Mucosa of descending colon (tissue), 3 donors: ENCODE results near the gene USF3. TPM values are rescaled to one million over a fixed set of nuclear protein-coding genes. Genes with fewer than 3 reads are reported as not detected.

ENCODE experiments used
- ATAC-seq: fragments of 200-7000 bp; cut with Tn5 transposase; one replicate; pipeline ENCODE4 v1.9.1; 2020; ENCODE audit warnings: mild to moderate bottlenecking, moderate library complexity
- DNase-seq, 3 donors: peaks; one replicate each; pipeline ENCODE4 v3.0.0-alpha.2; 2020
- H3K36me3 ChIP-seq: fragments of 200-600 bp; one replicate; pipeline ENCODE4 v1.8.0; 2021; ENCODE audit warnings: low read depth, mild to moderate bottlenecking
- H3K4me1 ChIP-seq: fragments of 200-600 bp; one replicate; pipeline ENCODE4 v1.8.0; 2021; ENCODE audit warnings: low read depth, mild to moderate bottlenecking
- H3K4me3 ChIP-seq: fragments of 200-600 bp; one replicate; pipeline ENCODE4 v1.8.0; 2021; ENCODE audit warnings: mild to moderate bottlenecking
- H3K9me3 ChIP-seq: fragments of 200-600 bp; one replicate; pipeline ENCODE4 v1.8.0; 2021; ENCODE audit warnings: mild to moderate bottlenecking
- intact Hi-C, 2 donors: fragments of 100-400 bp; cut with DNase I in 1 of 2; cut with micrococcal nuclease in 1 of 2; formaldehyde crosslinking; loops; one replicate each; pipeline versions ENCODE4 v1.11.0 to v1.11.1; 2022; cut with DNase I, micrococcal nuclease
- total RNA-seq, 3 donors: library from RNA; stranded (reverse); fragmentation: NEBNext Ultra II Directional in 2 of 3; extraction: Animal tissue kit (Norgen Biotek cat#: 25700) in 2 of 3; gene quantifications; one replicate each; pipeline versions ENCODE4 v1.2.1 to v1.2.4, GENCODE V29; 2021 to 2023
- TF ChIP-seq, protein P1 (sequence below): fragments of 200-600 bp; IDR thresholded peaks from one replicate; pipeline ENCODE4 v1.8.0; 2022; ENCODE audit warnings: antibody characterized with exemption, mild to moderate bottlenecking
- donor health status: DM: no; HTN: no; CAD: no; lungs with moderate emphysema.
- donor health status: DM: no; HTN: no; CAD: no.
- donor health status: DM: no; HTN: yes; CAD: no.

The USF3 gene
- total RNA-seq, 3 donors from 2014 or later: 24.5 to 31.4 (median 26.7) TPM

DNA sequence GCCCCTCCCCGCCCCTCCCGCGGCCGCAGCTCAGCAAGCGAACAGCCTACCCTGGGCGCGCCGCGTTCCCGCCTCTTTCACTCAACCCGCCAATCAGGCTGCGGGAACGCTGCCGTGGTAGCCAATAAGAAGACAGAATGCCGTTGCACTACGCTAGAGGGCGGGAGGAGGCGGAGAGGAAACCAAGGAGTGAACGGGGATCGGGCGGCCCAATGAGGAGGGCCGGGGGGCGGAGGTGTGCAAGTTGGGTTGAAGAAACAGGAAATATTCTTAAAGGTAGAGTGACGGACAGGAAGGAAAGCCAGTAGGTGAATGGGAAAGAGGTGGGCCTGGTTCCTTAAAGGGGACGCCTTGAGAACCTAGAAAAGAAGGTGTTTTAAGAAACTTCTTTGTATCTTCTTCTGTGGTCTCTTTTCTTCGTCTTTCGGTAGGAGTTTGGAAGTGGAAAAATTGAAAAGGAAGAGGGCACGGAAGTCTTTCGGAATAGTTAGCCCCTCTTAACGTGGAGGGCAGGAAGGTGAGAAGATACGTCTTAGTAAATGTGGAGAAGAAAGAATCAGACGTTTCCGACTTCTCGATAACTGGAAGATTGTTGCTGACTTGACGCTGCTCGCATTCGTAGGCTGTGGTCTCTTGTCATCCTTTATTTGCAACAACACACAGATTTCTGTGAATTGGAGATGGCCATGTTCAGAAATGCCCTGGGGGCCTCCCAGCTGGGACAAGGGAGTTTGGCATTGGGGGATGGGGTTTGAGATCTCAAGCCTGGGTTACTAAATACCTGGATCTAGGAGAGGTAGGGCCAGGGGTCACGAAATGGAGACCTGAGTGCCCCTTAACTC lies 437 bp upstream of the USF3 start:
- ATAC-seq: peak; percentile 93
- intact Hi-C loops: no loop called here
- Histone ChIP-seq H3K36me3 (no peaks in the 10 kb centered on the region), H3K4me1 (peaks cover 19% of the 10 kb centered on the region), H3K9me3 (no peaks in the 10 kb centered on the region), H3K4me3 (peak overlapping the region; percentile 95)
- TF ChIP-seq, protein P1, sequence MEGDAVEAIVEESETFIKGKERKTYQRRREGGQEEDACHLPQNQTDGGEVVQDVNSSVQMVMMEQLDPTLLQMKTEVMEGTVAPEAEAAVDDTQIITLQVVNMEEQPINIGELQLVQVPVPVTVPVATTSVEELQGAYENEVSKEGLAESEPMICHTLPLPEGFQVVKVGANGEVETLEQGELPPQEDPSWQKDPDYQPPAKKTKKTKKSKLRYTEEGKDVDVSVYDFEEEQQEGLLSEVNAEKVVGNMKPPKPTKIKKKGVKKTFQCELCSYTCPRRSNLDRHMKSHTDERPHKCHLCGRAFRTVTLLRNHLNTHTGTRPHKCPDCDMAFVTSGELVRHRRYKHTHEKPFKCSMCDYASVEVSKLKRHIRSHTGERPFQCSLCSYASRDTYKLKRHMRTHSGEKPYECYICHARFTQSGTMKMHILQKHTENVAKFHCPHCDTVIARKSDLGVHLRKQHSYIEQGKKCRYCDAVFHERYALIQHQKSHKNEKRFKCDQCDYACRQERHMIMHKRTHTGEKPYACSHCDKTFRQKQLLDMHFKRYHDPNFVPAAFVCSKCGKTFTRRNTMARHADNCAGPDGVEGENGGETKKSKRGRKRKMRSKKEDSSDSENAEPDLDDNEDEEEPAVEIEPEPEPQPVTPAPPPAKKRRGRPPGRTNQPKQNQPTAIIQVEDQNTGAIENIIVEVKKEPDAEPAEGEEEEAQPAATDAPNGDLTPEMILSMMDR: peak; percentile 43
- DNase-seq: peak; percentile 99 to 100 (median 99)

DNA sequence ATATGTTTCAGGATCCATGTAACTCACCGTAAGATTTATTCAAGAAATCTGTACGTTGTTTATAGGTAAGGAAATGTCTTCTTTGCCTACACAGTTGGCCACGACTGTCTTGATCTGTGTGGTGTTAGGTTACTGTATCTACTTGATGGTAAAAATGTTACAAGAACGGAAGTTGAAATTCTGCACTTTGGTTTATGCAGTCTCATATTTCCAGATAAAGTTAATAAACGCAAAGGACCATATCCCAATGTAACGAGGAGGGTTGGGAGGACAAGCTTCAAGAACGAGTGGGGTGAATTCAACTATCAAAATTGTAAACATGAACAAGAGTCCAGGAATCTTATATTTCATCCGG lies 1.0 kb downstream of the USF3 start:
- TF ChIP-seq, protein P1: no peak
- Histone ChIP-seq H3K4me1 (peaks cover 19% of the 10 kb centered on the region), H3K9me3 (no peaks in the 10 kb centered on the region), H3K36me3 (no peaks in the 10 kb centered on the region), H3K4me3 (peak overlapping the region; percentile 95)
- DNase-seq: peak in 1 of 3 donors; percentile 10
- no peak for ATAC-seq
- intact Hi-C loops: no loop called here

DNA sequence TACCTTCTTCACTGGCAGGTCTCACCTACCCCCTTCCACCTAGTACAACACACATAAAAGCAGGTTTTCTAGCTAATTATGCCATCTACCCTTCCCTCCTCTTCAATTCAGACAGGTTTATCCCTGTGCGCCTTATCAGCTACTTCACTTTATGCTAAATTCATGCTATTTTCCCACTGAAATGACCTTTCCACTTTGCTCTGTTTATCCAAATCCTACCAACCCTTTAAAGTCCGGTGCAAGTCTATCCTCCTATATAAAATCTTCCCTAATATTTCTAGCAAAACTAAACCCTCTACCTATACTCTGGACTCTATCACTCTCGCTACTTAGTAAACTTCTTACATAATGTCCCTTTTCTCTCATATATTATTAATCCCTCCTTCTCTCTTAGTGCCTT lies 6.0 kb downstream of the USF3 start:
- intact Hi-C loops: no loop called here
- no peak for DNase-seq
- ATAC-seq: no peak
- no peaks in the 10 kb centered on the region for H3K36me3 ChIP-seq
- H3K4me3 ChIP-seq: no peak overlapping the region
- H3K9me3 ChIP-seq: no peaks in the 10 kb centered on the region
- TF ChIP-seq, protein P1: no peak
- H3K4me1 ChIP-seq: peaks cover 7% of the 10 kb centered on the region

DNA sequence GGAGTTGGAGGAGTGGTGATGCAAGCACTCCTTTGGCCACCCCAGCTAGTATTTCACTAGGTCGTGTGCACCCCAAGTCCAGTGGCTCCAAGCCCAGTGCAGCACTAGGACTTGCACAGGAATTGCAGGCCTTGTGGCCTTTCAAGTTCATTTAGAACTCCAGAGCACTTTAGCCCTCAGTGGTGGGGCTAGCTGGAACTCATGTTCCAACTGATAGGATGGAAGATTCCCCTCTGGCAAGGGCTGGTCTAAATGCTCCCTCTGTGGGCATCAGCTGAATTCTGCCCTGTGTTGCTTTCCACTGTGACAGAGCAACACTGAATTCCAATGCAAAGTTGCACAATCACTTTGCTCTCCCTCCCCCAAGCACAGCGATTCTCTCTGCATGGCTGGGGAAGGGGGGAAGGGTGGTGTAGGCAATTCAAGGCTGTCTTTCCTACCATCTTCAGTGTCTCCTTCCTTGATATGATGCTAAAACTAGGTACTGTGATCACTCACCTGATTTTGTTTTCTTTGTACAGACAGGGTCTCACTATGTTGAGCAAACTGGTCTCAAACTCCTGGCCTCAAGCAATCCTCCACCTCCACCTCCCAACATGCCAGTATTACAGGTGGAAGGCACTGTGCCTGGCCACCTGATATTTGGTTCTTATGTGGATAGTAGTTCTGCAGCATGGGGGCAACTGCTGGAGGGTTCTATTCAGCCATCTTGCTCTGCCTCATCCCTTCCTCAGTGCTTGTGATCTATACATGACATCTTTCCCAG lies 10.3 kb downstream of the USF3 start:
- intact Hi-C loops: no loop called here
- DNase-seq (no peak), ATAC-seq (no peak)
- TF ChIP-seq, protein P1: no peak
- Histone ChIP-seq H3K4me3 (no peak overlapping the region), H3K9me3 (peaks cover 4% of the 10 kb centered on the region), H3K36me3 (no peaks in the 10 kb centered on the region), H3K4me1 (no peaks in the 10 kb centered on the region)

DNA sequence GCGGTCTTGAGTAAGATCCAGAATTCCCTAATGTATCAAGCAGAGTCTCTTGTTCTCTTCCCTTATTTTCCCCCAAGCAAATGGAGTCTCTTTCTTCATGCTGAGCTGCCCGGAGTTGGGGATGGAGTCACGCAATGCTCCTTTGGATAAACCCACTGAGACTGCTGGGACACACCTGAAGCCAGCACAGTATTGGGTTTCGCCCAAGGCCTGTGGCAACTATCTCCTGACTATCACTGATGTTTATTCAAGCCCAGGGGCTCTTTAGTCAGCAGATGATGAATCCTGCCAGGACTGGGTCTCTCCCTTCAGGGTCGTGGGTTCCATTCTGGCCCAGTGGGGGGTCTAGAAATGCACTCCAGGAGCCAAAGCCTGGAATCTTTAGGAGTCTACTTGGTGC lies 11.3 kb downstream of the USF3 start:
- no peak for DNase-seq
- no peak overlapping the region for H3K4me3 ChIP-seq
- peaks cover 4% of the 10 kb centered on the region for H3K9me3 ChIP-seq
- TF ChIP-seq, protein P1: no peak
- ATAC-seq: no peak
- H3K36me3 ChIP-seq: no peaks in the 10 kb centered on the region
- intact Hi-C loops: no loop called here
- no peaks in the 10 kb centered on the region for H3K4me1 ChIP-seq
